Measurements from ENCODE around the gene PPIP5K1. TPM values are rescaled to one million over a fixed set of nuclear protein-coding genes. Genes with fewer than 3 reads are reported as not detected.

The PPIP5K1 gene
- total RNA-seq, 1 donor from 2014 or later, result 31.6 TPM

- Histone ChIP-seq H3K36me3 (no peaks in the 10 kb centered on the region), H3K9me3 (no peaks in the 10 kb centered on the region), H3K27ac (no peak overlapping the region), H3K4me3 (no peak overlapping the region), H3K4me1 (peaks cover 37% of the 10 kb centered on the region), H3K27me3 (ENCODE audit: low read depth) (peaks cover 5% of the 10 kb centered on the region)
- intact Hi-C loops (cut with DNase I), result no loop called here
- ATAC-seq (no peak), DNase-seq (no peak)
- TF ChIP-seq, protein P1, sequence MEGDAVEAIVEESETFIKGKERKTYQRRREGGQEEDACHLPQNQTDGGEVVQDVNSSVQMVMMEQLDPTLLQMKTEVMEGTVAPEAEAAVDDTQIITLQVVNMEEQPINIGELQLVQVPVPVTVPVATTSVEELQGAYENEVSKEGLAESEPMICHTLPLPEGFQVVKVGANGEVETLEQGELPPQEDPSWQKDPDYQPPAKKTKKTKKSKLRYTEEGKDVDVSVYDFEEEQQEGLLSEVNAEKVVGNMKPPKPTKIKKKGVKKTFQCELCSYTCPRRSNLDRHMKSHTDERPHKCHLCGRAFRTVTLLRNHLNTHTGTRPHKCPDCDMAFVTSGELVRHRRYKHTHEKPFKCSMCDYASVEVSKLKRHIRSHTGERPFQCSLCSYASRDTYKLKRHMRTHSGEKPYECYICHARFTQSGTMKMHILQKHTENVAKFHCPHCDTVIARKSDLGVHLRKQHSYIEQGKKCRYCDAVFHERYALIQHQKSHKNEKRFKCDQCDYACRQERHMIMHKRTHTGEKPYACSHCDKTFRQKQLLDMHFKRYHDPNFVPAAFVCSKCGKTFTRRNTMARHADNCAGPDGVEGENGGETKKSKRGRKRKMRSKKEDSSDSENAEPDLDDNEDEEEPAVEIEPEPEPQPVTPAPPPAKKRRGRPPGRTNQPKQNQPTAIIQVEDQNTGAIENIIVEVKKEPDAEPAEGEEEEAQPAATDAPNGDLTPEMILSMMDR (IDR thresholded peaks at IDR 0.05), result no peak
Observed at GRCh38 chr15:43513550-43513949, 76.5 kb downstream of the PPIP5K1 start.

- Histone ChIP-seq H3K27ac (peak overlapping the region; percentile 76), H3K27me3 (ENCODE audit: low read depth) (no peaks in the 10 kb centered on the region), H3K36me3 (no peaks in the 10 kb centered on the region), H3K4me3 (peak overlapping the region; percentile 70), H3K9me3 (no peaks in the 10 kb centered on the region), H3K4me1 (peaks cover 23% of the 10 kb centered on the region)
- DNase-seq (no peak), ATAC-seq (no peak)
- TF ChIP-seq, protein P1 (IDR thresholded peaks at IDR 0.05), result no peak
- intact Hi-C loops (cut with DNase I), result no loop called here
Observed at GRCh38 chr15:43511012-43511885, 78.8 kb downstream of the PPIP5K1 start.

- Histone ChIP-seq H3K4me3 (peak overlapping the region; percentile 70), H3K27ac (peak overlapping the region; percentile 76), H3K27me3 (ENCODE audit: low read depth) (no peaks in the 10 kb centered on the region), H3K9me3 (no peaks in the 10 kb centered on the region), H3K36me3 (no peaks in the 10 kb centered on the region), H3K4me1 (peaks cover 23% of the 10 kb centered on the region)
- DNase-seq, result peak; percentile 99
- peak; percentile 99 to 100 for ATAC-seq
- TF ChIP-seq, protein P1 (IDR thresholded peaks at IDR 0.05), result peak; percentile 18
- intact Hi-C loops (cut with DNase I), result no loop called here
Observed at GRCh38 chr15:43510200-43511011, 79.6 kb downstream of the PPIP5K1 start.

DNA sequence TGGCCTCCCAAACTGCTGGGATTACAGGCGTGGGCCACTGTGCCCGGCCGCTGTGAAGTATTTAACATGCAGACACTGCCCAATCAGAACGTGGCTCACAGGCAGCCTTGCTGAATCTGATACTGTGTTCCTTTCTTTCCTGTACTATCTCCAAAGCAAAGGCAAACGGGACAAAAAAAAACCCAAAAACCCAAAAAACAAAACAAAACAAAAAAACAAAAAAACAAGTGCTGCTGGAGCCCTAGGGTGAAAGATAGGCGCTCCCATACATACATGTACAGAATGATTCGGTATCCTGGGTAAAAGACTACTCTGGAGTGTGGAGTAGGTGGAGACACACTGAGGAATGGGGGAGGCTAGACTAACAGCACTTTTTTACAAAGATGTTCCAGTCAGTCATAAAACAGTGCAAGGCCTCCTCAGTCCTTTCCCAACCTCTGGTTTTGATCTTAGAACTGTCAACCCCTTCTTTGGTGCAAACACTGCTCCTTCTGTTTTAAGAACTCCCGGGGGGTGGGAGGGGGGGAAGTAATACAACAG lies 80.3 kb downstream of the PPIP5K1 start:
- TF ChIP-seq, protein P1 (IDR thresholded peaks at IDR 0.05), result no peak
- H3K27me3 ChIP-seq (ENCODE audit: low read depth), result no peaks in the 10 kb centered on the region
- peak overlapping the region; percentile 76 for H3K27ac ChIP-seq
- intact Hi-C loops (cut with DNase I), result no loop called here
- no peaks in the 10 kb centered on the region for H3K9me3 ChIP-seq
- H3K4me3 ChIP-seq, result peak overlapping the region; percentile 70
- H3K36me3 ChIP-seq, result no peaks in the 10 kb centered on the region
- DNase-seq (no peak), ATAC-seq (no peak)
- H3K4me1 ChIP-seq, result peaks cover 23% of the 10 kb centered on the region

GRCh38 chr15:43508991-43509659 lies 80.9 kb downstream of the PPIP5K1 start:
- Histone ChIP-seq H3K27me3 (ENCODE audit: low read depth) (no peaks in the 10 kb centered on the region), H3K36me3 (no peaks in the 10 kb centered on the region), H3K4me1 (peaks cover 17% of the 10 kb centered on the region), H3K9me3 (no peaks in the 10 kb centered on the region), H3K4me3 (peak overlapping the region; percentile 70), H3K27ac (peak overlapping the region; percentile 76)
- DNase-seq (no peak), ATAC-seq (no peak)
- intact Hi-C loops (cut with DNase I), result no loop called here
- TF ChIP-seq, protein P1 (IDR thresholded peaks at IDR 0.05), result no peak

All from lower lobe of right lung (tissue), 2 donors.